ENCODE results near the gene ALDH4A1.
"Not testable (repeated sequence)": the region's sequence is repeated elsewhere in the genome, so short reads cannot be mapped to it uniquely, and the experiment has no call there.

ALDH4A1 gene

DNA sequence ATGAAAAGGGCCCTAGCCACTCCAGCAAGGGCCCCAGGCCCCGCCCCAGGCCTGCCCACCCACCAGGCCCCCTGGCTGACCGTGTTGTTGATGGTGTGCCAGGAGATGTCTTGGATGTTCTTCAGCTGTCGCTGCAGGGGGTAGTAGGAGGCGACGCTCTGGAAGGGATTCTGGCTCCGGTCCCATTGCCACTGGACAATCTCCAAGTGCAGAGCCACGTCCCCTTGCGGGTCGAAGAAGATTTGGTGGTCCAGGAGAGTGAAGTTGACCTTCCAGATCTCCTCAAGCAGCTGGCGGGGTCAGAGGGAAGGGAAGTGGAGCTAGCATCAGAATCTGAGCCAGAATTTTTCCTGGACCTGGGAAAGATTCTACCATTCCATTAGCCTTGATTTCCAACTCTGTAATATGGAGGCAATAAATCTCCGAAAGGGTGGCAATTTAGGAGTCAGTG, 53.1 kb downstream of the ALDH4A1 start:
- no peak for DNase-seq

DNA sequence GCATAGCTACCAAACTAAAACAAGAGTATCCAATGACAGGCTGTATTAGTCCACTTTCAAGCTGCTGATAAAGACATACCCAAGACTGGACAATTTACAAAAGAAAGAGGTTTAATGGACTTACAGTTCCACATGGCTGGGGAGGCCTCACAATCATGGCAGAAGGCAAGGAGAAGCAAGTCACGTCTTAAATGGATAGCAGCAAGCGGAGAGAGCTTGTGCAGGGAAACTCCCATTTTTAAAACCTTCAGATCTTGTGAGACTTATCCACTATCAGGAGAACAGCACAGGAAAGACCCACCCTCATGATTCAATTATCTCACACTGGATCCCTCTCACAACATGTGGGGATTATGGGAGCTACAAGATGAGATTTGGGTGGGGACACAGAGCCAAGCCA, 54.6 kb downstream of the ALDH4A1 start:
- DNase-seq: not testable (repeated sequence)

DNA sequence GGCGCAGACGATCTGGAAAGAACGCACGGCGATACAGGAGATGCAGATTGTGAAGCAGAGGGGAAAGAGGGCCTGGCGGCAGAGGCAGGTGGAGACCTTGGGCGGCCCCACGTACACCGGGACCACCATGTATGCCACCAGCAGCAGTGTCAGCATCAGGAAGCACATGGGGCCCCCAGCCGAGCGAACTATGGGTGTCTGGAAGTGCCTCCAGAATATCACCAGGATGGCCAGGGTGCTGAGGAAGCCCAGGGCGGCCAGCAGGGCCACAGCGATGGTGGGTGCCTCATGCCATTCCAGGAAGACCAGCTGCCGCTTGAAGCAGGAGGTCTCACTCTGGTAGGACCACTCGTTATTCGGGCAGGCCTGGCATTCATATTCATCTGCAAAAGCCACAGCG, 62.2 kb downstream of the ALDH4A1 start:
- DNase-seq: no peak

DNA sequence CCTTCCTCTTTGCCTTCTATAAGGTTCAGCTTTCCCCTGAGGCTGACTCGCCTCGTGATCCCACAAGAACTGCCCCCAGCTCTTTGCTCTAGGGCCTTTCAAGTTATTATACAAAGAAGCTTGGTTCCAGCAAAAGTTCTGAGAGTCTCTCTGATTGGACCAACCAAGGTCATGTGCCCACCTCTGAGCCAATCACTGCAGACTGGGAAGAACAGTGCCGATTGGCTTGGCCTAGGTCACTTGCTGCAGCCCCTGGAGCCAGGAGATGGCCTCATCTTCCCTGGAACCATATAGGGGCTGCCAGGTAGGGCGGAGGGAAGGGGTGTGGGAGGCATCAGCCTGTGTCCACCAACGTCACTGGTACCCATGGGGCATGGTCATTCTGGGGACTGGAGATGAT, 65.7 kb downstream of the ALDH4A1 start:
- DNase-seq: no peak

DNA sequence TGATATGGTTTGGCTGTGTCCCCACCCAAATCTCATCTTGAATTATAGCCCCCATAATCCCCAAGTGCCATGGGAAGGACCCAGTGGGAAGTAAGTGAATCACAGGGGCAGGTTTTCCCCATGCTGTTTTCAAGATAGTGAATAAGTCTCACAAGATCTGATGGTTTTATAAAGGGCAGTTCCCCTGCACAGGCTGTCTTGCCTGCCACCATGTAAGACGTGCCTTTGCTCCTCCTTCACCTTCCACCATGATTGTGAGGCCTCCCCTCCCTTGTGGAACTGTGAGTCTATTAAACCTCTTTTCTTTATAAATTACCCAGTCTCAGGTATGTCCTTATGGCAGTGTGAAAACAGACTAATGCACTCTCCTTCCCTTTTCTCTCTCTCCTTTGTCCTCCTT, 70.0 kb downstream of the ALDH4A1 start:
- DNase-seq: not testable (repeated sequence)

DNA sequence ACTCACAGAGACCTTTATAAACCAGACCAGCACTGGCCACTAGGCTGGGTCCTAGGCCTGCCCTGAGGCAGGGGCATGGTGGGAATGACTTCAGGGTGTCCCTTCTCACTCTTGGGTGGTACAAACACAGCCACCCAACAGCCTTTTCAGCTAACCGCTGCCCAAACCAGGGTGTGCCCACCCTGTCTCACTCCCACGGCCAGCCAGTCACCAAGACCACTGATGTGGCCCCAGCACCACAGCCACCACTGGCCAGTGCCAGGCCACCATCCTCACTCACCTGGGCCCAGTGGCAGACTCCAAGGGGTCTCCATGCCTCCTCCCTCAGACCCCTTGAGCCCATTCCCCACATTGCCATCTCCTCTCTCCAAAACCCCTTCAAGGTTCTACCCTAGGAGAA, 70.7 kb downstream of the ALDH4A1 start:
- DNase-seq: no peak

DNA sequence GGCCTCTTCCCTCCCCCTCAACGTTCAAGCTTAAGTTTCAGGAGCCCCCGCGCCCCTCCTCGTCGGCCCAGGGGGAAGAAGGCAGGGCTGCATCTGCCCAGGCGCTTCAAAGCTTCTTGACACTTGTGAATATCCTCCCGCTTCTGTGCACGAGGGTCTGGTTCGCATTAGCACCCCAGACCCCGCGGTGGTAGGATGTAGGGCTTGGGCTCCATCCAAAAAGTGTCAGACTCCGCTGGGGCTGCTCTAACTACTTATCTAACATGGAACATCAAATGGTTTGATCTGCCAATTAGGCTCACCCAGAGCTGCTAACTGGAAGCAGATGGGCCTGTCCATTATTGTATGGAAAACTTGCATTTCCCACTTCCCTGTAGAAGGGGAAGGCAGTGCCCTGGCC, 71.8 kb downstream of the ALDH4A1 start:
- DNase-seq: no peak

DNA sequence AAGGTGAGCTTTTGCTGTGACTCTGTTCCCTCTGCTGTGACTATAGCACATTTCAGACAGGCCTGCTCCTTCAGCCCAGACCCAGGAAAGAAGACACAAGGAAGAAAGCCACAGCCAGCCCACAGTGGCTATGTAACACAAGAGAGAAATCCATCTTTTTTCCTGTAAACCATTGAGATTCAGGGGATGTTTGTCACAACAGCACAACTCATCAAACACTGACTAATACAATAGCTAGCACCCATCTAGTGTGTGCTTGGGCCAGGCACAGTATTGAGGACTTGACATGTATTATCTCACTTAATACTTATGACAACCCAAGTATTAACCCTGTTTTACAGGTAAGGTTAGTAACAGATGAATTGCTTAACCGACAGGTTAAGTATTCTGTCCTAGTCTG, 72.7 kb downstream of the ALDH4A1 start:
- DNase-seq: no peak

DNA sequence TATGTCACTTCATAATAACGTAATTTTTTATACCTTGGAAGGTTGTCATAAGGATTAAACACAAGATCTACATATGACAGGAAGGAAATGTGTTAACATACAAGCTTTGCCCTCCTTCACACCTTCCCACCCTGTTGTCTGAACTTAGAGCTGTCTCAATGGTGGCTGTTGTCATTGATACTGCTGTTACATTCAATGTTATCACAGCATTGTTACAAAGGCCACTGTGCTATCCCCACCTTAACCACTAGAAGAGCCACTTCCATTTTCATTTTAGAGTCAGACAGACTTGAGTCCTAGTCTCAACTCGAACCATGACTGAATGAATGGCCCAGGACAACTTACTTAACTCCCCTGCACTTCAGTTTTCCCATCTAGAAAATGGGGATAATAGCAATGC, 74.1 kb downstream of the ALDH4A1 start:
- no peak for DNase-seq

DNA sequence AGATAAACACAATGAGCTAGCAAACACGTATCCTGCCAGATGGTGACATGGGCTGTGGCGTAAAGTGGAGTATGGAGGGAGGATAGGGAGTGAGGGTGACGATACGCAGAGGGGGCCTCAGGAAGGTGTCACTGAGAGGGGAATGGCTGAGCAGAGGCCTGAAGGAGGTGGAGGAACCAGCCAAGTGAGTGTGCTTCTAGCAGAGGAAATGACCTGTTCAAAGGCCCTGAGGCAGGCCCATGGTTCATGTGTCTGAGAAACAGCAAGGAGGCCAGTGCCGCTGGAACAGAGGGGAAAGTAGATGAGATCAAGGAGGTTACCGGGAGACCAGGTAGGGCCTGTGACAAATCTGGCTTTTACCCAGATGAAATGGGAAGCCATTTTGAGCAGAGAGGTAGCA, 78.9 kb downstream of the ALDH4A1 start:
- DNase-seq: no peak

All from NCI-H2107 (cell line).